HG03442 (cell line): ENCODE data around the gene GATAD2A.
A peak's percentile ranks its signal among the peaks of the same experiment; 100 is the strongest.

Experiments
- ATAC-seq: cut with Tn5 transposase; IDR thresholded peaks from one replicate; pipeline ENCODE4 v1.9.1; 2021; ENCODE audit warnings: mild to moderate bottlenecking, moderate library complexity; ENCODE audit not compliant: unreplicated experiment

GATAD2A gene

DNA sequence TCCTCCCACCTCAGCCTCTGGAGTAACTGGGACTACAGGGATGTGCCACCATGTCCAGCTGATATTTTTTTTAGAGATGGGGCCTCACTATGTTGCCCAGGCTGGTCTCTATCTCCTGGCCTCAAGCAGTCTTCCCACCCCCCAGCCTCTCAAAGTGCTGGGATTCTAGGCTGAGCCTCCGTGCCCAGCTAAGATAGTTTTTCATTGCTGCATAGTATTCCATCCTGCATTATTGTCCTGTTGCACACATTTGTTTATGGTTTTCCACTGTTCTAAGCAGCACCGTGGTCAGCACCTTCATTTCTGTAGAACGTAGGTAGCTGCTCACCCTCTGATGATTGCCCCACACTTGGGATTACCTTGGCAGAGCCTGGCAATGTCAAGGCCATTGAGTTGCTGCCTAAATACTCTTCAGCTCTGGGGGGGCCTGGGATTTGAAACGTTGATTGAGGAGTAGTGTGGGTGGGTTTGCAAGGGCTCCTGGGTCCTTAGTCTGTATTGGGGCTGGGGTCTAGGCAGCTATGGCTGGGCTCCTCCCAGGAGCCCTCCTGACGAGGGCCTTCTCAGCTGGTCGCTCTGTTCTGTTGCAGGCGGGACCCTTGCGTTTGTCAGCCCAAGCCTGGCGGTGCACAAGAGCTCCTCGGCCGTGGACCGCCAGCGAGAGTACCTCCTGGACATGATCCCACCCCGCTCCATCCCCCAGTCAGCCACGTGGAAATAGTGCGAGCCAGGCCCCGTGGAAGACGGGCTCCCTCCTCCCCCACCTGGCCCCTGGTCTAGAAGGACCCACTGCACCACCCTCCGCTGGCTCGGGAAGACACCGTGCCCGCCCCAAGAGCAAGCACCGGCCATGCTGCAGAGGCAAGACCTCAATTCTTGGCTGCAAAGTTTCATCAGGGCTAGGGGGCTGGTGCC, 99.5 kb downstream of the GATAD2A start:
- no peak for ATAC-seq

DNA sequence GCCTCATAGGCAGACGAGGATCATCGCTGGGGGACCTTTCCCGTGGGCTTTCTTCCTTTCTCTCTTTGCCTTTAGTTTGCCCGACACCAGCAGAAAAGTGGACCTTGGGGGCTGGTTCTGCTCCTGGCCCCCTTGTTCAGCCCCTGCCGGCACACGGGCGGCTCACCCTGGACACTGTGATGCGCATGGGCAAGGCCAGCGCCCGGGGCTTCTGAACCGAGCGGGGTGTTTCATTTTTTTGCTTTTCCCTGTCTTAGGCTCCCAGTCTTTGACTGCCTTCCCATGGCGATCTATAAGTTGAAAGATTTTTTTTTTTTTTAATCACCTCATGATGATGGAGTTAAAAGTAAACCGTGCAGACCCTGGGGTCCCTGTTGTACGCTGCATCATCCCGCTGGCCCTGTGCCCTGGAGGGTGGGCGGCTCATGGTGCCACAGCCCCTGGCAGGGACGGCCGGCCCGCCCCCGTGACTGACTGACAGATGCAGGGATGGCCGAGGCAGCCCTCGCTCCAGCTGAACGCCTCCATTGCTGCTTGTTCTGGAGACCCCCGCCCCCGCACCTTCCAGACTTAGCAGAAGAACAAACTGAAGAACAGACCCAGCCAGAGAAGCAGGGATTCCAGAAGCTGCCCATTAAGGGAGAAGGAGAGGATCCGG, 100.3 kb downstream of the GATAD2A start:
- ATAC-seq: no peak

DNA sequence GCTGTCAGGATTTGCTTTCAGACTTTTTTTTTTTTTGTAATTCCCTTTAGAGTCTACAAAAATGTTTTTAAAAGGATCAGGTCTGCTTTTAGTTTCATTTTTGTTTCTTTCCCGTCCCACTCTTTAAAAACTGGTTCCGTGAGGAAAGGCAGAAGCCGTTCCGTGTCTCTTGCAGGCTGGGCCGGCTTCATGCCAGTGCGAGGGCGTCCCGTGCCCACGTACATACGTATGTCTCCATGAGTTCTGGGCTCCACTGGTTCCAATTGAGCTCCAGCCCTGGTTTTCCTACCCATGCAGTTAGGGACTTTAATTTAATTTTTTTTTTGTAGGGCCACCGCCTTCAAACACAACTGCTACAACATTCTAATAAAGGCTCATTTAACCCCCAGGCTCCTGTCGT, 101.1 kb downstream of the GATAD2A start:
- ATAC-seq: no peak

- ATAC-seq: no peak
Measured at GRCh38 chr19:19507354-19507753, 101.9 kb downstream of the GATAD2A start.

DNA sequence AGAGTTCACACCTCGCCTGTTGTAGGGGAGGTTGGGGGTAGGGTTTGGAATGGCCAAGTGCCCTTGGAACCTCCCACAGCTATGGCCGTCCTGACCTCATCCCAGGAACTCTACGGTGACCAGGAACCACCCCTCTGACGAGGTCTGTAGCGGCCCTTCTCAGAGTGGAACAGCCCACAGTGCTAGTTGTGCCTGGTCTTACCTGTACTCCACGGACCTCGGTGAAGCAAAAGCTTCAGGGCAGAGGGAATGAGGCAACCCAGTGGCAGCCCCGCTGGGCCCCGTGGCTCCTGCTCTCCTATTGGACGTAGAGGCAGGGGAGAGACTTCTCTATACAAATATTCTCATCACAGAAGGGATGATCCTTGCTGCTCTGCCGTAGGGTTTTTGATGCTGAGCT, 102.7 kb downstream of the GATAD2A start:
- no peak for ATAC-seq

DNA sequence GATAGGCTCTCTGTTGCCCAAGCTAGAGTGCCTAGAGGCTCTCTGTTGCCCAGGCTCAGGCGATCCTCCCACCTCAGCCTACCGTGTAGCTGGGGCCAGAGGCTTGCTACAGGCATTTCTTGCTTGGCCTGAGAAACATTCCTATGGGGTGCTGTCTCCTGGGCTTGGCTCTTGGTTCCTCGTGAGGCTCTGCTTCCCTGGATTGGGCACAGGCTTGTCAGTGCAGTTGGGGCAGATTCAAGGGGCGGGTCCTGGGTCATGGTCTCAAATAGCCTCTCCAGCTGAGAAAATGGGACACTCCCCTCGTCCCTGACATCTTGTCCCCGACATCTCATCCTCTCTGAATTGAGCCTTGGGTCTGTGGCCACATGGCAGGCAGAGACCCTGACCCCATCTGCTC, 105.0 kb downstream of the GATAD2A start:
- ATAC-seq: no peak

GRCh38 chr19:19513682-19514081, 108.2 kb downstream of the GATAD2A start:
- no peak for ATAC-seq

DNA sequence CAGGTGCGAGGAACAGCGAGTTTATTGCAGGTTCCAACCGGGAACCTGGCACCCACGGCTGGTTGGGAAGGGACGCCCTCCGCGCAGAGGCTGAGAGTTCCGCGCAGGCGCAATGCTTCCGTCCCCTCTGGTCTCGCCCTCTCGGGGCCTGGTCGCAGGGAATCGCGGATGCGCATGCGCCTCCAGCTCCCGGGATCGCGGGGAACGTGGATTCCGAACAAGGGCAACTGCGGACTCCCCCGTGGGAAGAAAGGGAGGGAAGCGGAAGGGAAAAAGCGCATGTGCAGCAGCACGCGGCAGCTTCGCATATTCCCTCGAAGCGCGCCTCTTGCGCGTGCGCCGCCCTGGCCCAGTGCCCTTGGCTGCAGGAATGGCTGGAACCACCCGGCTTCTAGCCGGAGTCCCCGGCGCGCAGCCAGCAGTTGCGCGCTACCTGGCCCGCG, 108.8 kb downstream of the GATAD2A start:
- ATAC-seq: no peak

DNA sequence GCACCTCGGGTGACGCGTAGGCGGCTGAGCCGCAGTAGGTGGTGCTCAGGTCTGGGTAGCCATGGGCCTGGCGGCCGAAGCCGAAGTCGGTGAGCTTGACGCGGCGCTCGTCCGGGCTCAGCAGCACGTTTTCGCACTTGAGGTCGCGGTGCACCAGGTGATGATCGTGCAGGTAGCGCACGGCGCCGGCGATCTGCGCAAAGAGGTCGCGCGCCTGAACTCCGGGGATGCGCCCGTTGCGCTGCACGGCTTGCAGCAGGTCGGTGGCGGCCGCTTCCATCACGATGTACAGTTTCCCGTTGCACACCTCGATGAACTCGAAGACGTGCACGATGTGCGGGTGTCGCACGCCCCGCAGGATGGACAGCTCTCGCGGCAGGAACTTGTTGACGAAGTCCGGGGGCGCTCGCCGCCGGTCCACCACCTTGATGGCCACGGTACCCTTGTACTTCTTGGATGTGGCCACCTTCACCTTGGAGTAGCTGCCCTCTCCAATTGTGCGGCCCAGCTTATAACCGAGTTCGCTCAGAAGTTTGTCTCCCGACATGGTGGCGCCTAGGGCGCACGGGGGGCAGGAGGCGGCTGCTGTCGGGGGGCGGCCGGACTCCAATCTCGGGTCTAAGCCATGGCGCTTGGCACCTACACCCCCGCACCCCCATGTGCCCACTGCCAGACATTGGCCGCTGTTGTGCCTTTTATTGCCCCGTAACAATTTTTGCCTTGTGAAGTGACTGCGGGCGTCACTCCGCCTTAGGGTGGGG, 109.6 kb downstream of the GATAD2A start, which contains the start of gene TSSK6:
Gene TSSK6 (minus strand): TSS at position 668 of the 761 bp plus-strand sequence. CDS start 121 bp downstream, at position 547.
- no peak for ATAC-seq

- peak; percentile 88 for ATAC-seq
Measured at GRCh38 chr19:19515642-19516519, 110.4 kb downstream of the GATAD2A start, which contains the start of gene NDUFA13. TSS of gene NDUFA13 (plus strand) at chr19:19516225. CDS start at chr19:19516239, 14 bp downstream.

GRCh38 chr19:19517235-19517619, 111.8 kb downstream of the GATAD2A start:
- ATAC-seq: no peak

DNA sequence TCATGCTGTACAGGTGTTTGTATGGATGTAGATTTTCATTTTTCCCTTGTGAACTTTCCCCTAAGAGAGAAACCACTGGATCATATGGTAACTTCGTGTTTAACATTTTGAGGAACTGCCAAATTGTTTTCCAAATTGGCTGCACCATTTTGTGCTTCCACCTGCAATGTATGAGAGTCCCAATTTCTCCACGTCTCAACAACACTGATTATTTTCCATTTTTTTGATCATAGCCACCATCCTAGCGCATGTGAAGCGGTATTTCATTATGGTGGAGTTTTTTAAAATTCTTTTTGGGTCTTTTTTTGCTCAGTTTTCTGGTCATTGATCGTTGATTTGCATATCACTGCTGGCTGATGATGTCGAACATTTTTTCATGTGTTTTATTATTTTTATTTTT, 115.5 kb downstream of the GATAD2A start:
- no peak for ATAC-seq

GRCh38 chr19:19523177-19523576, 117.7 kb downstream of the GATAD2A start:
- ATAC-seq: no peak

DNA sequence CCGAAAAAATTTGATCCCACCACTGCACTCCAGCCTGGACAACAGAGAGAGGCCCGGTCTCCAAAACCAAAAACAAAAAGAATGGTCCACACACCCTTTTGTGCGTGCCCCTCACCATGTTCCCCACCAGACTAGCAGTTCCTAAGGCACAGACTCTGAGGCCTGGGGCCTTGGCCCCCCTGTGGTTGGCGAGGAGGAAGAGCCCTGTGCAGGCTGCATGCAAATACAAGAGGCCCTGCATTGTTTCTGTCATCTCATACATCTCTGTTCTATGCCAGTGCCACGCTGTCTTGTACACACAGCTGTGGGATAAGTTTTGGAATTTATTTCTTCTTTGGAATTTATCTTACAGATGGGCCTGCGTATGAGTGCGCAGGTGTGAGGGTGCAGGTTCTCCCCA, 118.6 kb downstream of the GATAD2A start:
- no peak for ATAC-seq

GRCh38 chr19:19525611-19526380, 120.3 kb downstream of the GATAD2A start:
- no peak for ATAC-seq

GRCh38 chr19:19526581-19527370, 121.3 kb downstream of the GATAD2A start:
- ATAC-seq: no peak

- ATAC-seq: no peak
Measured at GRCh38 chr19:19527371-19527656, 121.8 kb downstream of the GATAD2A start.

- no peak for ATAC-seq
Measured at GRCh38 chr19:19527674-19528625, 122.5 kb downstream of the GATAD2A start.
